GM10847 (cell line): ENCODE data around the gene SEL1L2.

Experiments used
- POLR2A ChIP-seq: IDR thresholded peaks from 2 replicates; pipeline ENCODE4 v1.6.1; 2011; ENCODE audit not compliant: insufficient read length; ENCODE audit errors: extremely low read depth

The SEL1L2 gene

GRCh38 chr20:13891575-13891974 is 98.8 kb downstream of the SEL1L2 start:
- TF ChIP-seq POLR2A, result no peak

DNA sequence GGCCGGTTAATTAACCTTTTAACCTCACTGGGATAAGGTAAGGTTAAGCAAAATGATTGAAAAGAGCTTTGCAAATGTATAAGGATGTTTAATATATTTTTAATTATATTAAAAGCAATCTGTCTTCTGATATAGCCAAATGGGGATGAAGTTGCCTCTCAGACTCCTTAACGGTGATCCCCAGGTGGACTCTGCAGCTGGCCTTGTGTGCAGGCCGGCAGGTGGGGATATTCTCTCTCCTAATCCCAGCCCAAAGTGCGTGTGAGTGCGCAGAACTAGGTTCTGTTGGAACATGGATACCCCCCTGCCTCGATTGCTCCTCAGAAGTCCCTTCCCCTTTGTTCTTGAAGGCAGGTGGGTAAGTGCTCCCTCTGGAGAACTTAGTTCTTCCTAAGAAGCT is 105.6 kb downstream of the SEL1L2 start:
- no peak for TF ChIP-seq POLR2A

GRCh38 chr20:13883425-13883824 is 107.0 kb downstream of the SEL1L2 start:
- no peak for TF ChIP-seq POLR2A

DNA sequence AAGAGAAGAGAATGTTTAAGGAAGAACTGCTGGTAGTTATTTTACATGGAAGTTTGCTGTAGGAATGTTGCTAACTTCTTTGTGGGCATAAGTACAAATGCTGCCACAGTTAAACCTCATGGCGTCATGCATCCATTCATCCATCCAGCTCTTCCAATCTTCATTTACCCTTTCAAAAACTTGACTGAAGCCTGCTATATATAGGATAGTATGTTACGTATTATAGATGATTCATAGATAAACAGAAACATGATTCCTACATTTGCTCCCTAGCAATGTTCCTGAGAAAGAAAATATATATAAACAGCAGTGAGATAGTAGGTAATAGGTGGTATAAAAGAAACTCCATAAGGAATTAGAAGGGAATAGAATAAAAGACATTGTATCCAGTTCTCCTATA is 111.8 kb downstream of the SEL1L2 start:
- no peak for TF ChIP-seq POLR2A

- no peak for TF ChIP-seq POLR2A
These were observed 112.6 kb downstream of the SEL1L2 start for GRCh38 chr20:13877793-13878192.

DNA sequence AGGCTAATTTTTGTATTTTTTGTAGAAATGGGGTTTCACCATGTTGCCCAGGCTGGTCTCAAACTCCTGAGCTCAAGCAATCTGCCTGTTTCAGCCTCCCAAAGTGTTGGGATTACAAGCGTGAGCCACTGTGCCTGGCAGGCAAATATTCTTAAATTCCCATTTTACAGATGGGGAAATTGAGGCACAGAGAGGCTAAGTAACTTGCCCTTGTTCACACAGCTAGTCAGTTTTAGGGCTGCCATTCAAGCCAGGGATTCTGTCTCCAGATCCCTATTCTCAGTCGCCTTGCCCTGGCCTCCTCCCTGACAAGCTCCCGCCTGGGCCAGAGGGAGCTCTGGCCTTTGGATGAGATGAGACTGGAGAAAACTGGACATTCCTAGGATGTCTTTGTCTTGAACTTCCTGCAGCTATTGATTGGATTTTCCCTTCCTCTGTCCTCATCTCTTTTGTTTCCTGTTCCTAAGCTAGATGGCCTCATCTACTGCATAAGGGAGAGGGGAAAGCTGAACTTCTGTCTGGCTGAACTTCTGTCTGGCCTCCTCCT is 115.1 kb downstream of the SEL1L2 start:
- no peak for TF ChIP-seq POLR2A

DNA sequence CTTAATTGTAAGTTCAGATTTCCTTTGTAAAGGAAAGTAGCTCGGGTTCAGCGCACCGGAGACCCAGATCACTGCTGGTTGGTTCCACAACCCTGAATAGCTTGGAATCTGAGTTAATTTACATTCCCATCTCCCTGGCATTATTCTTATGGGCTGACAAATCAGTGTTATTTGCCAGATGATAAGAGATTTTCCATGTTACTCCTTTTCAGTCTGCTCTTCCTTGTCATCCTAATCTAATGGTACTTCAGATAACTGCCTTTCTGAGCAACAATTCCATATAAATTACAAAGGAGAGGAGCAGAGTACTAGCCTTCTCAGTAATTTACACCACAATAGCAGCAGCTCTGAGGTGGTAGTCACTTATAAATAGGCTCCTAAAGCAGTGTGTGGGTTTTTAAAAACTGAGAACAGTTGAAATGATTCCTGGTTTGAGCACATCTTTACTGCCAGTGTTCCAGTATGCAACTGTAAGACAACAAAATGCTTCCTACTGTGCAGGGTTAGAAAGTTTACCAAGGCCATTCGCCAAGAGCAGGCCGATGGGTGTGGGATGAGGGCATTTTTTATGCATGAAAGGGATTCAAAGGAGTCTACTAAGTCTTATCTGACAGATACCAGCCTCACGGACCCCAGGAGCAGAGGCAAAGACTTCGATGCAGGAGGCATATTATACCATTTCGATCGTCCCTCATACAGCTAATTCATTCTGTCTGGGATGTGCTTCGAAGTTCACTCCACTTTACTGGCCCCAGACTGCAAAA is 115.8 kb downstream of the SEL1L2 start:
- TF ChIP-seq POLR2A, result no peak

- TF ChIP-seq POLR2A, result no peak
These were observed 116.6 kb downstream of the SEL1L2 start for GRCh38 chr20:13873831-13874230.

- no peak for TF ChIP-seq POLR2A
These were observed 120.2 kb downstream of the SEL1L2 start for GRCh38 chr20:13870170-13870748.

GRCh38 chr20:13868331-13868730 is 122.1 kb downstream of the SEL1L2 start:
- TF ChIP-seq POLR2A, result no peak

DNA sequence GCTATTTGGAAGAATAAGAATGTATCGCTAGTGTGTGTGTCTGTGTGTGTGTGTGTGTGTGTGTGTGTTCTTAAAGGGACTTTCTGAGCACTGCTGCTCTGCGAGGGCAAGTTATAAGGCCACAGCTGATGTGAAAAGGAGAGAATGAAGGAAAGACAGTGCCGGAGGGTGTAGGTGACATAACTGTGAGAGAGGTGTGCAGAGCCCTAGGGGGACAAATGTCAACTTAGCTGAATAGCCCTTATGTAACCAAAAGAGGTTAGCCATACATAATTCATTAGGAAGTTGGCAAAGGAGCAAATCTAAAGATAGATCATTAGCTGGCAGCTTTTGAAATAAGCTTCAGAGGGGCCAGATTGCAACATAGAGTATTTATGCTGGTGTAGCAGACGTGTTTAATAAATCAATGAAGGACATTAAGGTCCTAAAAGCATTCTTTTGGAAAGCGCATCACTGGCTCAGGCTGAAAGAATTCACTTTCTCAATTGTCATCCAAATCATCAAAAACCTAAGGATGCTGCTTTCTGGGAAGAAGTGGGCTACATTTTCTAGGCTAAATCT is 124.5 kb downstream of the SEL1L2 start:
- TF ChIP-seq POLR2A, result no peak

GRCh38 chr20:13865156-13865555 is 125.3 kb downstream of the SEL1L2 start:
- no peak for TF ChIP-seq POLR2A

DNA sequence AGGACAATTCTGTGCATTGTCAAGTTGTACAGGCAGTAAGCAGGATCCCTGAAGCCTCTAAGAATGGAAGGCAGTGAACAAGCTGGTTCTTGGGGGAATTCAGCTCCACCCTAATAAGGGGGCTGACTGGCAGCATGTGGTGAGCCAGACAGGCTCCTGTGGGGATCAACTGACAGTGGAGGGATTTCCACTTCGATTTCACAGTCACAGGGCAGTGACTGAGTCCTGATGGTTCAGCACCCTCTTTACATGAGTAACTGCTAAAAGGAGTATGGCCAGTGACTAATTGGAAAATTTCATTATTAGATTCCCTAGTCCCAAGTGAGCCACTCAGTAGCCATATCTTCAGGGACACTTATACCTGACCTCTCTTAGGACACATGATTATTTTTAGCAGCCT is 127.2 kb downstream of the SEL1L2 start:
- no peak for TF ChIP-seq POLR2A

DNA sequence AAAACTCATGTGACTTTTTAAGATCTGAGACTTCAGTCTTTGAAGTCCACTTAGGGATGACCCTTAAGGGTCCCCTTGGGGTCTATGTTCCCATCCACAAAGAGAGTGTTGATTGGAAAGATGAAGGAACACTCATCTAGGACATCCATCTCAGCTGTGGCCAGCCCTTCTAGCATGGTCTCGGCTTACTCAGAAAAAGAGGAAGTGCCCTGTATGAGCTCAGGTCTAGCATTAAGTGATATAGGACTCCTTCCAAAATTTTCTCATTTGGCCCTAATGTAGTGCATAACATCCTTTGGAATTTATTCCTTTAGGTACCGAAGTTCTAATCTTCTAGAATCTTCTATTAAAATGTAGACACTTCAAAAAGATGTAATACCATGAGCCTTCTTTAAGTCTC is 128.2 kb downstream of the SEL1L2 start:
- TF ChIP-seq POLR2A, result no peak

- no peak for TF ChIP-seq POLR2A
These were observed 131.5 kb downstream of the SEL1L2 start for GRCh38 chr20:13858871-13859270.

DNA sequence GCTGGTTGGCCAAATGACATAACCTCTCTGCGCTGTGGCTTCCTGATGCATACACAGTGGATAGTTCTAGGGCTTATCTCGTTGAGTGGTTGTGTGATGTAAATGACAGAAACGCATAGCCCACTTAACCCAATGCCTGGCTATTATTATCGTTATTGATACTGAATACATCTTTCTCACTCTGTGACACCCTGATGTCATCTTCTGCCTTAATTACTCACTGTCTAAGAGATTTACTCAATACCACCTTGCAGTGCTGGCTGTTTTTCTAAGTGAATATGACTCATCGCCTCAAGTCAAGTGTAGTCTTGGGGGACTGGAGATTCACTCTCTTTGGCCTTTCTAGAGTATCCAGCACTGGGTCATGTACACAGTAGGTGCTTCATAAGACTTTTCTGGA is 132.0 kb downstream of the SEL1L2 start:
- no peak for TF ChIP-seq POLR2A
